SH-SY5Y (cell line): ENCODE measurements around the gene ADA.

ENCODE experiments used
- GATA2 ChIP-seq: IDR thresholded peaks from 2 replicates; pipeline ENCODE4 v1.6.1; 2011; ENCODE audit warnings: mild to moderate bottlenecking, low read depth, low read length
- GATA3 ChIP-seq: IDR thresholded peaks from 2 replicates; pipeline ENCODE4 v1.6.1; 2011; ENCODE audit warnings: low read depth, mild to moderate bottlenecking, low read length, moderate library complexity

DNA sequence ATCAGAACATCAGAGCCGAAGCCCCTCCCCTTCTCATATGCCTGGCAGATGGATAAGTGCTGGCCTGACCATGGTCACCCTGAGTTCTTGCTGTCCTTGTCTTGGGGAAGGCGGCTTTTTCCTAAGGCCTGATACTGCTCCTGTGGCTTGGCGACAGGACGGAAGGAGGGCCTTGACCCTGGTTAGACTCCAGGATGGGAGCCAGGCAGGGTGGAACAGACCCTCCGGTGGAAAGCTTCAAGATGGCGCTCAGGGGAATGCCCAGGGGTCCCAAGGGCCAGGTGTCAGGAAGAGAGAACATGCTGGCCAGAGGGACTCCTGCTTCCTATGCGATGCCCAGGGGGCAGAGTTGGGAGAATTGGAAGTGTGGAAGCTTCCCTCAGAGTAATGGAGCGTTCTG is 29.6 kb downstream of the ADA start:
- no peak for TF ChIP-seq GATA2
- TF ChIP-seq GATA3, result no peak
